Measurements from ENCODE around the gene GLB1L2. TPM values are rescaled to one million over a fixed set of nuclear protein-coding genes. Genes with fewer than 3 reads are reported as not detected.

The GLB1L2 gene
- total RNA-seq, 1 donor from 2014 or later: 1.6 TPM

DNA sequence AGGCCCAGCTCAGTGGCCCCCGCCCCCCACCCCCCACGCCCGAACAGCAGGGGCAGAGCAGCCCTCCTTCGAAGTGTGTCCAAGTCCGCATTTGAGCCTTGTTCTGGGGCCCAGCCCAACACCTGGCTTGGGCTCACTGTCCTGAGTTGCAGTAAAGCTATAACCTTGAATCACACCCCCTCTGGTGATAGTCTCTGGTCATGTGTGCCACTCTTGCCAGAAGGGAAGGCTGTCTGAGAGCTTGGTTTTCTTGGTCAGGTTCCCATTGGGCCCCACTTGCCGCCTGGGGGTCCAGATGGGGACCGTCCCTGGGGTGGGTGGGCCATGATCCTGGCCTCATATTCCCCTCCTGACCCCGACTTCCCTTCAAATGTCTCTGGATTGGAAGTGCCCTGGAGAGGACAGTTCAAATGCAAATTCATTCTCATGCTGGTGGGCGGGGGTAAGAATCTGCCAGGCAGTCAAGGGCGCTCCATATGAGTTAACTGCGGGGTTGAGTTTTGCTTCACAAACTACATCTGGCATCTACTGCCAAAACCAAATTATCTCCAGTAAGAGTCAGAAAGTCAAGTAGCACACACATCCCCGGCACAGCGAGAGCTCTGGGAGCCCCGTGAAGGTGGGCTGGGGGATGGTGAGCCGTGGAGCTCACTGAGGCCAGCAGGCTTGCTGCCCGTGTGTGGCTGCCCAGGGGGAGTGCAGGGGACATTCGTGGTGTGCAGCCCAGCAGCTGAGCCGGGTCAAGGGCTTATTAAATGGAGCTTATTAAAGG lies 44.5 kb downstream of the GLB1L2 start:
- ATAC-seq (no peak), DNase-seq (ENCODE audit: low spot score) (no peak)
- intact Hi-C loops (cut with DNase I): no loop called here

DNA sequence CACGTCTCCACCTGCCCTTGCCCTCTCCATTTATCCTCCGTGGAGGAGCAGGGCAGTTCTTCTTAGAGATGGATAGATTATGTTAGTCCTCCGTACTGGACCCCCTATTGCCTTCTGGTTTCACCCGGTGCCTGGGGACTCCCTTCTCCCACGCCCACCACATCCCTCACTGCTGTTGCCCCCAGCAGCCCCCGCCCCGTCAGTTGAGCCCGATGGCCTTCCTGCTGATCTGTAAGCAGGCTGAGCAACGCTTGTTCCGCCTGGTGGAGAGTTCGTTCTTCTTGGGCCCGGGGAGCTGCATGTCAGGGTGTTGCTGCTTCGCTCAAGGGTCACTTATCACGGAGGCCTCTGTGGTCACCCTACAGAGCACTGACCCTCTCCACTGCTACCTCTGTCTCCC lies 46.1 kb downstream of the GLB1L2 start:
- no peak for DNase-seq (ENCODE audit: low spot score)
- intact Hi-C loops (cut with DNase I): no loop called here
- ATAC-seq: no peak

DNA sequence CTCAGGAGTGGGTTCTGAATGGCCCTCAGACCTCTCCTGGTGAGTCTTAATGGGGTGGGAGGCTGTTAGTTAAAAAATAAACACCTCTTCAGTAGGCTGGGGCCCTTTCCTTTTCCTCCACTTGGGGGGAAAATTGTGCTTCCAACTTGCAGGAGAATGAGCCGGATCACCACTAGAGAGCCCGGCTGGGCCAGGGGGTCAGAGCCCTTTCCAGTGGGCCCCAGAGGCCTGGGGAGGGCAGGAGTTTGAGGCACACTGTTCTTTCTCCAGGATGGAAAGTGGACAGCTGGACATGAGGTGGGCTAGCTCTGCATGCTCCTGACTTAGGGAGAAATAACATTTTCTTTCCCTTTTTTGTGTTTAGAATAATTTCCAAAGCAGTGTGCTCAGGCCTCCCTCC lies 47.5 kb downstream of the GLB1L2 start:
- intact Hi-C loops (cut with DNase I): no loop called here
- ATAC-seq: no peak
- no peak for DNase-seq (ENCODE audit: low spot score)

- ATAC-seq (no peak), DNase-seq (ENCODE audit: low spot score) (no peak)
- intact Hi-C loops (cut with DNase I): no loop called here
Observed at GRCh38 chr11:134380229-134380628, 48.4 kb downstream of the GLB1L2 start.

- no peak for DNase-seq (ENCODE audit: low spot score)
- no peak for ATAC-seq
- intact Hi-C loops (cut with DNase I): no loop called here
Observed at GRCh38 chr11:134380785-134381184, 49.0 kb downstream of the GLB1L2 start.

GRCh38 chr11:134382257-134382656 lies 50.5 kb downstream of the GLB1L2 start:
- no peak for DNase-seq (ENCODE audit: low spot score)
- intact Hi-C loops (cut with DNase I): no loop called here
- ATAC-seq: no peak

DNA sequence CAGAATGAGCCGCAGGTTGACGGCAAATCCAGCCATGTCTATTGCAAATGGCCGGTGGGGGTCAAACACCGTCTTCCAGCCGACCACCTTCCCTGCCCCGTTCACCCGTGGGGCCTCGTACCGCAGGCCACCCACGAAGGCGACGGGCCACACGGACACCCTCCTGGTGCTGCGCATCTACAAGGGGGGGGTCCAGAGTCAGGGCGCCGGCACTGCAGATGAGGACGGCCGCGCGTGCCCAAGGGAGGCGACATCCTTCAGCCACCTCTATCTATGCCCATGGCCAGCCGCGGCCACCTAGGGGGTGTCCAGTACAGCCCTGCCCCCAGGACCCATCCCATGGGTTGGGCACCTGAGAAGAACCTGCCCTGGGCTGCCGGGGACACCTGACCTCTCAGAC lies 51.0 kb downstream of the GLB1L2 start:
- no peak for ATAC-seq
- intact Hi-C loops (cut with DNase I): no loop called here
- DNase-seq (ENCODE audit: low spot score): no peak

DNA sequence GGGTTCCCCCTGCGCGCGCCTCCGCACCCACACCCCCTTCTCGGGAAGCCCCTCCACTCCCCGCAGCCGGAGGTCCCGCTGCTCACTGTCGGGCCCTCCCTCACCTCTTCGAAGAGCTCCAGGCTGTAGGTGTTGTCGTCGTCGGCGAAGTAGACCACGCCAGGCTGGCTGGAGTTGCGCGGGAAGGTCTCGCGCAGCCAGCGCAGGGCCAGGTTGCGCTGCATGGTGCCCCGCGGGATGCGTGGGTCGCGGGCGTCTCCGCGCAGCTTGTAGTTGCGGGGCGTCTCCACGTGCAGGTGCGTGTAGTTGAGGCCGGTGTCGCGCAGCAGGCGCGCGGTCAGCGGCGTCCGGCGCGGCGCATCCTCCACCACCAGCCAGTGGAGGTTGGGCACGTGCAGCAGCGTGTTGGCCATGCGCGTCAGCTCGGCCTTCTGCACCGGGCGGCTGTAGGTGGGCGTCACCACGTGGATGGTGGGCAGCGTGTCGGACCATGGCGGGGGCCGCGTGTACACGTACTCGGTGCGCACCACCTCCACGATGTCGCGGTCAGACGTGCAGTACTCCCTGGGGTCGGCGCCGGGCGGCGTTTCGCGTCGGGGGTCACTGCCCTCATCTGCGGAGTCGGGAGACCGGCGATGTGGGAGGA lies 51.9 kb downstream of the GLB1L2 start:
- no peak for ATAC-seq
- no peak for DNase-seq (ENCODE audit: low spot score)
- intact Hi-C loops (cut with DNase I): no loop called here

GRCh38 chr11:134384406-134384805 lies 52.6 kb downstream of the GLB1L2 start:
- ATAC-seq: no peak
- intact Hi-C loops (cut with DNase I): no loop called here
- DNase-seq (ENCODE audit: low spot score): no peak

DNA sequence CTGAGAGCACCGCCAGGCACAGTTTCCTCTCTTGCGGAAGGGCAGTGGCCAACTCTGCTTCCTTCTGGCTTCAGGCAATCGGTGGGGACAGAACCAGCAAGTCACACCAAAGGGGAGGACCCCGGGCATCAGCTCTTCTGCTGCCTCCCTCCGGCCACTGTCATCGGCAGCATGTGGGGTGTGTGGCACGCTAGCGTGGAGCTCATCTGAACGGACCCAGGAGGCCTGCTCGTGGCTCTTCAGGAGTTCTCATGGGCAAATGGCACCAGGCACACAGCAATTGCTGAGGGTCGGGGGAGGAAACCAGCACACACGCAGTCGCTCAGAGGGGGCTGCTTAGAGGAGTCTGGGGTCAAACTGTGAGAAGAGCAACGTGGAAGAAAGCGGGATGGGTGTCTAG lies 53.4 kb downstream of the GLB1L2 start:
- intact Hi-C loops (cut with DNase I): no loop called here
- no peak for DNase-seq (ENCODE audit: low spot score)
- no peak for ATAC-seq

DNA sequence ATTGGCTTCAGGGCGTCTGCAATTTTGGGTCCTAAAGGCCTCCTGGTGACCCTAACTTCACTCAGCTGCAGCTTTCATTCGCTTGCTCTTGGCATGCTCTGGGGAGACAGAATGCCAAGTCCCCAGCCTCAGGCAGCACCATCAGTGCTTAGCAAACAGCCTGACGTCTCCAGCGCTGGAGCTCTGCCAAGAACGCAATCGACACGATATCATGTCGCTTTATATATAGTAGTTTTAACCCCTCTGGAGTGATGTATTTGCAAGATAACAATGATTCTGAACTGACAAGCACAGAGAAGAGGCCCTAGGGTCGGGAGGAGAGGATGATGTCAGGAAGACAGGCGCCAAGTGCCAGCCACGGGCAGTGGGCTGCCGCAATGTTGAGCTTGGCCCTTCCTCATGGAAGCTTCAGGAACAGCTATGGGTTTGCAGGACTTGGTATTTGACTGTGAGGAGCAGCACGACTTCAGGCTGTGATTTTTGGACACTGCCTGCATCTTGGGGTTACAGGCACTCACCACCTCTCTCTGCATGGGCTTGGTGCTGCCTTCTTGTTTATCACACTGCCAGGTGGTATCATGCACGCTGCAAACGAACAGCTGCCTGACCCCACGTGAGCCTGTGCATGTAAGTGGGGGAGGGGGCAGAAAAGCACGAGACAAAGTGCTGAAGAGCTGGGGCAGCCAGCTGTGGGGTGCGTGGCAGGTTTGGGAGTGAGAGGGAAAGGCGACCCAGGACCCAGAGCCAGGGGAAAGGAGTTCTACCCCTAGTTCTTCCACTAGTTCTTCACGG lies 54.2 kb downstream of the GLB1L2 start:
- no peak for ATAC-seq
- no peak for DNase-seq (ENCODE audit: low spot score)
- intact Hi-C loops (cut with DNase I): no loop called here

DNA sequence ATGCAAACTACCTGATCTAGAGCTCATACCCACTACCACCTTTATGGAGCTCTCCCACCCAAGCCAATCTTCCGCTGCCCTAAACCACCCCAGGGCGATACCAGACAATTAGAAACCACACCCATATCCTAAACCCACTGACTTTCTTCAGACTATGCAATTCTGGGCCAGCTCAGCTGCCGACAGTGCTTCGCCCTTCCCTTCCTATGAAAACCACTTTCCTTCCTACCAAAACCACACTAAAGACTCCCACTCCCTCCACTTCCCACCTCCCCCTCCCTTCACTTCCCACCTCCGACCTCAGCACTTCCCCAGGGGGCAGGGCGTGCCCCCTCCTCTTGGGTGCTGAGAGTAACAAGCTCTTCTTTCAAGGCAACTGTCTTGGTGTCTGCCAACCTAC lies 55.2 kb downstream of the GLB1L2 start:
- no peak for ATAC-seq
- intact Hi-C loops (cut with DNase I): no loop called here
- DNase-seq (ENCODE audit: low spot score): no peak

DNA sequence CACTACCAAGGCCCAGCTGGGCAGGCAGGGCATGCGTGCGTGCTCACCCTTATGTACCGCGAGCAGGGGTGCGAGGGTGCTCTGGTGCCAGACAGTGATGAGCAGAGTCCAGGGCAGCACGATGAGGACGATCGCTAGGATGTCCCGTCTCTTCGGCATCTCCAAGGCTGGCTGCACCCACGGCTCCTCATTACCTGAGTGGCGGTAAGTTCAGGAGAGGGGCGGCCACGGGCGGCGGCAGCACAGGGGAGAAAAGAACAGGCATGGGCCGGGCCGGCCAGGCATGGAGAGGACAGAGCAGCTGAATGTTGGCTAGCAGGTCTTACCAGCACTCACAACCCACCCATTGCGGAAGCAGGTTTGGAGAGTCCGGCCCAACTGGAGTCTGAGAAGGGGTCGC lies 55.7 kb downstream of the GLB1L2 start:
- DNase-seq (ENCODE audit: low spot score) (no peak), ATAC-seq (no peak)
- intact Hi-C loops (cut with DNase I): no loop called here

DNA sequence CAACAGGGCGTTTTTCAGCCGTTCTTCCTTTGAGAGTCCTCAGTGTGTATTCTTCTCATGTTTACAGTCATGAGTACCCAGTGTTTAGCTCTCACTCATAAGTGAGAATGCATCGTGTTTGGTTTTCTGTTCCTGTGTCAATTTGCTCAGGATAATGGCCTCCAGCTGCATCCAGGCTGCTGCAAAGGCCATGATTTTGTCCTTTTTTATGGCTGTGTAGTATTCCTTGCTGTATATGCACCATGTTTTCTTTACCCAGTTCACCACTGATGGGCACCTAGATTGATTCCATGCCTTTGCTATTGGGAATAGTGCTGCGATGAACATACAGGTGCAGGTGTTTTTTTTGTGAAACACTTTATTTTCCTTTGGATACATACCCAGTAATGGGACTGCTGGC lies 56.8 kb downstream of the GLB1L2 start:
- intact Hi-C loops (cut with DNase I): no loop called here
- DNase-seq (ENCODE audit: low spot score) (no peak), ATAC-seq (no peak)

GRCh38 chr11:134389464-134390180 lies 57.8 kb downstream of the GLB1L2 start:
- DNase-seq (ENCODE audit: low spot score): no peak
- intact Hi-C loops (cut with DNase I): no loop called here
- ATAC-seq: no peak

DNA sequence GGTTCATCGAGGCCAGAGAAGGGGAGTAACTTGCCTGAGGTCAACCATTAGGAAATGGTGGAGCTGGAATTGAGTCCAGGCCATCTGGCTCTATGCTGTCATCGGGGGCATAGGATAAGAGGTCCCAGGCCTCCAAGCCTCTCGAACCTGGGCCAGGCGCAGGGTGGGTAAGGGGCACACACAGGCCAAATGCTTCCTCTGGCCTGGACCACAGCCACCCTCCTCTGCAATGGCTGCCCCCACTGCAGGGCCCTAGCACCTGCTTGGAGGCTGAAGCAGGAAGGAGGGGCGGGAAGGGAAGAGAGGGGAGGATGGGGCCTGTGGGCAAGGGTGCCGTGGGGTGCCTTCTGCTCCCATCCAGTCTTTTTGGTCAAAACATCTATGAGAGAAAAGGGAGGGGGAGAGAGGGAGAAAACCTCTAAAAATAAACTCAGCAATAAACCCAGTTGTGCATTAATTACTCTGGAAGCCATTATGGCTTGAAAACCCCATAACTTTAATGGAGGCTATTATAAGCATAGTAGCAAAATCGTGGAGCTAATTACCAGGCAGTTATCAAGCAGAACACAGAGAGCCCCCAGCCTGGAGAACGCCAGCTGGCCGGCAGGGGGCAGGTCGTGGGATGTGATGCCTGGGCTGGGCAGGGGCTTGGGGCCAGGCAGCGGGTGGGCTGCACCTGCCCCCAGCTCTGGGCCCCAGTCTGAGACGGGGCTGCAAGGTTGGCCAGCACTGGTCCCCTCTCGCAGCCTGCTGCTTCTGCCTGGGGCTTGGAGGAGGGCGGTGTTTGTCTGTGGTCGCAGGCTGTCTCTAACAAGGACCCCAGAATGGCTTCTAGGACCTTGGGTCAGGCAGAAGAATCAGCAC lies 59.1 kb downstream of the GLB1L2 start:
- DNase-seq (ENCODE audit: low spot score) (no peak), ATAC-seq (no peak)
- intact Hi-C loops (cut with DNase I): no loop called here

DNA sequence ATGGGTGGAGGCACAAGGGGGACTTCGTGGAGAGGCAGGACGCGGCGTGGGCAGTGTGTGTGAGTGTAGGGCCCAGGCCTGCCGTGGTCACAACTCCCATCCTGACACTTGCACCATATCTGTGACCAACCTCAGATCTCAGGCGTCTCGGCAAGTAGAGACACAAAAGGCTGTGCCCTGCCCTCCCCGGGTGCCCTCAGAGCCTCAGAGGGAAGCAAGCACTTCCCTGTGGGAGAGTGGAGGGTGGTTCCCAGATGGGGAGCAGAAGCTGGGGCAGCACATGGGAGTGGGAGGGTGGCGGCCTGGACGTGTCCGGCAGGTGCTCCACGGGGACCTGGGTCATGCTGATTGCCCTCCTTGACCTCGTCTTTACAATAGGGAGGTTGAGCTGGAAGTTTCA lies 59.9 kb downstream of the GLB1L2 start:
- DNase-seq (ENCODE audit: low spot score) (no peak), ATAC-seq (no peak)
- intact Hi-C loops (cut with DNase I): no loop called here

- intact Hi-C loops (cut with DNase I): no loop called here
- DNase-seq (ENCODE audit: low spot score): no peak
- no peak for ATAC-seq
Observed at GRCh38 chr11:134392953-134393615, 61.3 kb downstream of the GLB1L2 start.

Data from sciatic nerve (tissue), 2 donors.